HG03460 (cell line): Measurements from ENCODE around the gene PEX3.
A peak's percentile ranks its signal among the peaks of the same experiment; 100 is the strongest.
"Not testable (repeated sequence)": the region's sequence is repeated elsewhere in the genome, so short reads cannot be mapped to it uniquely, and the experiment has no call there.

Source experiments
- ATAC-seq: cut with Tn5 transposase; IDR thresholded peaks from one replicate; pipeline ENCODE4 v1.9.1; 2021; ENCODE audit not compliant: unreplicated experiment

PEX3 gene

GRCh38 chr6:143506199-143506598, 55.6 kb downstream of the PEX3 start:
- ATAC-seq = no peak

- ATAC-seq = no peak
Measured at GRCh38 chr6:143506620-143507019, 56.0 kb downstream of the PEX3 start.

- no peak for ATAC-seq
Measured at GRCh38 chr6:143507358-143508145, 56.9 kb downstream of the PEX3 start.

- not testable (repeated sequence) for ATAC-seq
Measured at GRCh38 chr6:143510326-143510725, 59.7 kb downstream of the PEX3 start.

- peak; percentile 64 for ATAC-seq
Measured at GRCh38 chr6:143510991-143511891, 60.6 kb downstream of the PEX3 start, which contains the start of gene FUCA2. Gene FUCA2 (minus strand): TSS chr6:143511720. CDS start chr6:143511634, 86 bp downstream.

- no peak for ATAC-seq
Measured at GRCh38 chr6:143513410-143513809, 62.8 kb downstream of the PEX3 start.

GRCh38 chr6:143515061-143515760, 64.6 kb downstream of the PEX3 start:
- ATAC-seq = no peak

GRCh38 chr6:143515766-143516355, 65.3 kb downstream of the PEX3 start:
- ATAC-seq = no peak

GRCh38 chr6:143516690-143517446, 66.3 kb downstream of the PEX3 start:
- ATAC-seq = no peak

GRCh38 chr6:143517447-143517773, 66.8 kb downstream of the PEX3 start:
- ATAC-seq = no peak

GRCh38 chr6:143522039-143522600, 71.5 kb downstream of the PEX3 start:
- ATAC-seq = no peak

GRCh38 chr6:143525356-143525755, 74.8 kb downstream of the PEX3 start:
- no peak for ATAC-seq

GRCh38 chr6:143527677-143528076, 77.1 kb downstream of the PEX3 start:
- no peak for ATAC-seq

GRCh38 chr6:143528164-143528811, 77.7 kb downstream of the PEX3 start:
- ATAC-seq = peak; percentile 67

GRCh38 chr6:143529095-143529494, 78.5 kb downstream of the PEX3 start:
- no peak for ATAC-seq

- ATAC-seq = no peak
Measured at GRCh38 chr6:143531720-143532499, 81.3 kb downstream of the PEX3 start.

- ATAC-seq = no peak
Measured at GRCh38 chr6:143535189-143535614, 84.6 kb downstream of the PEX3 start.

- ATAC-seq = peak; percentile 61
Measured at GRCh38 chr6:143536461-143536865, 85.9 kb downstream of the PEX3 start.
